Trophoblast cell (in vitro differentiated cells and primary cell): ENCODE data around the gene USP32.

Experiments
- DNase-seq, 2 donors: peaks; one replicate each; pipeline ENCODE4 v3.0.0-alpha.2; 2016
- H2AFZ ChIP-seq: 2 replicates; pipeline ENCODE4 v1.6.1; 2013; ENCODE audit warnings: low read length, moderate library complexity, mild to moderate bottlenecking; ENCODE audit not compliant: insufficient read depth, poor library complexity
- H2AK5ac ChIP-seq: 2 replicates; pipeline ENCODE4 v1.6.1; 2013; ENCODE audit warnings: mild to moderate bottlenecking, low read length
- H2BK120ac ChIP-seq: 2 replicates; pipeline ENCODE4 v1.6.1; 2013; ENCODE audit warnings: low read length, mild to moderate bottlenecking, moderate library complexity; ENCODE audit not compliant: insufficient read depth, poor library complexity
- H2BK12ac ChIP-seq: 2 replicates; pipeline ENCODE4 v1.6.1; 2013; ENCODE audit warnings: mild to moderate bottlenecking, low read length, moderate library complexity
- H2BK5ac ChIP-seq: 2 replicates; pipeline ENCODE4 v1.6.1; 2013; ENCODE audit warnings: low read length, low read depth, moderate library complexity, mild to moderate bottlenecking; ENCODE audit not compliant: poor library complexity
- H3K14ac ChIP-seq: 2 replicates; pipeline ENCODE4 v1.6.1; 2013; ENCODE audit warnings: mild to moderate bottlenecking, low read length
- H3K18ac ChIP-seq: 2 replicates; pipeline ENCODE4 v1.6.1; 2013; ENCODE audit warnings: mild to moderate bottlenecking, low read length
- H3K23ac ChIP-seq: 2 replicates; pipeline ENCODE4 v1.6.1; 2013; ENCODE audit warnings: low read length
- H3K27ac ChIP-seq: 2 replicates; pipeline ENCODE4 v1.5.1; 2013; ENCODE audit warnings: low read depth, mild to moderate bottlenecking, inconsistent platforms, low read length, moderate library complexity
- H3K27me3 ChIP-seq: 2 replicates; pipeline ENCODE4 v1.6.1; 2013; ENCODE audit warnings: inconsistent platforms, mild to moderate bottlenecking, low read length, moderate library complexity; ENCODE audit not compliant: insufficient read depth
- H3K36me3 ChIP-seq, 2 experiments: 1 replicate in 1 of 2; 2 replicates in 1 of 2; pipeline ENCODE4 v1.6.1; 2013; ENCODE audit warnings: low read length in 2 of 2, mild to moderate bottlenecking in 2 of 2, moderate library complexity in 1 of 2; ENCODE audit not compliant: insufficient read depth in 2 of 2, control insufficient read depth in 1 of 2
- H3K4ac ChIP-seq: 2 replicates; pipeline ENCODE4 v1.6.1; 2013; ENCODE audit warnings: low read depth, mild to moderate bottlenecking, low read length, moderate library complexity
- H3K4me1 ChIP-seq, 2 experiments: 1 replicate in 1 of 2; 2 replicates in 1 of 2; pipeline ENCODE4 v1.6.1; 2013; ENCODE audit warnings: low read length in 2 of 2, mild to moderate bottlenecking in 2 of 2, moderate library complexity in 1 of 2; ENCODE audit not compliant: insufficient read depth in 2 of 2, control insufficient read depth in 1 of 2
- H3K4me2 ChIP-seq: 2 replicates; pipeline ENCODE4 v1.6.1; 2013; ENCODE audit warnings: inconsistent platforms, mild to moderate bottlenecking, low read length, moderate library complexity
- H3K4me3 ChIP-seq: 2 replicates; pipeline ENCODE4 v1.5.1; 2013; ENCODE audit warnings: mild to moderate bottlenecking, low read depth, low read length, inconsistent platforms
- H3K79me1 ChIP-seq: one replicate; pipeline ENCODE4 v1.6.1; 2013; ENCODE audit warnings: low read length
- H3K79me2 ChIP-seq: 2 replicates; pipeline ENCODE4 v1.6.1; 2013; ENCODE audit warnings: low read length, mild to moderate bottlenecking; ENCODE audit not compliant: control insufficient read depth, insufficient read depth, poor library complexity
- H3K9ac ChIP-seq: 2 replicates; pipeline ENCODE4 v1.6.1; 2013; ENCODE audit warnings: mild to moderate bottlenecking, low read length
- H3K9me3 ChIP-seq: 2 replicates; pipeline ENCODE4 v1.6.1; 2013; ENCODE audit warnings: low read depth, mild to moderate bottlenecking, control low read depth, inconsistent platforms, low read length; ENCODE audit not compliant: insufficient read depth
- H4K12ac ChIP-seq: 2 replicates; pipeline ENCODE4 v1.6.1; 2013; ENCODE audit warnings: low read depth, mild to moderate bottlenecking, low read length, moderate library complexity
- H4K8ac ChIP-seq: 2 replicates; pipeline ENCODE4 v1.6.1; 2013; ENCODE audit warnings: low read depth, mild to moderate bottlenecking, low read length, moderate library complexity
- H4K91ac ChIP-seq: one replicate; pipeline ENCODE4 v1.6.1; 2013; ENCODE audit warnings: low read depth, mild to moderate bottlenecking, low read length, moderate library complexity
- WGBS: extraction: QIAGEN DNeasy Blood & Tissue Kit; methylation state at CpG from one replicate; pipeline ENCODE4 v1.1.7; 2013; ENCODE audit warnings: missing lambda C conversion rate; ENCODE audit not compliant: insufficient read length, insufficient coverage; ENCODE audit errors: extremely low coverage; 5-methylcytosine and 5-hydroxymethylcytosine counted together

USP32 gene

GRCh38 chr17:60277258-60277657 is 114.7 kb downstream of the USP32 start:
- H3K4me2 ChIP-seq = no peak overlapping the region
- H4K12ac ChIP-seq = no peak overlapping the region
- no peak overlapping the region for H3K18ac ChIP-seq
- H3K79me1 ChIP-seq = no peaks in the 10 kb centered on the region
- no peak overlapping the region for H3K4ac ChIP-seq
- H4K91ac ChIP-seq = no peak overlapping the region
- H3K4me1 ChIP-seq = no peaks in the 10 kb centered on the region
- H3K9me3 ChIP-seq = no peaks in the 10 kb centered on the region
- no peak overlapping the region for H2BK12ac ChIP-seq
- no peak overlapping the region for H3K14ac ChIP-seq
- H3K27me3 ChIP-seq = no peaks in the 10 kb centered on the region
- no peak overlapping the region for H3K4me3 ChIP-seq
- no peak overlapping the region for H2BK5ac ChIP-seq
- WGBS = no CpG with 5 or more reads among the region's 1 CpG
- no peak overlapping the region for H4K8ac ChIP-seq
- peaks cover 0 to 4% of the 10 kb centered on the region in 2 experiments for H3K36me3 ChIP-seq
- H2BK120ac ChIP-seq = no peak overlapping the region
- DNase-seq = no peak
- no peaks in the 10 kb centered on the region for H3K79me2 ChIP-seq
- H2AK5ac ChIP-seq = no peak overlapping the region
- H3K23ac ChIP-seq = no peak overlapping the region
- no peak overlapping the region for H3K9ac ChIP-seq
- no peak overlapping the region for H3K27ac ChIP-seq
- no peak overlapping the region for H2AFZ ChIP-seq

- no peak overlapping the region for H2BK120ac ChIP-seq
- no peaks in the 10 kb centered on the region for H3K4me1 ChIP-seq
- no peak overlapping the region for H3K27ac ChIP-seq
- no peaks in the 10 kb centered on the region for H3K79me1 ChIP-seq
- H4K8ac ChIP-seq = no peak overlapping the region
- H3K9me3 ChIP-seq = no peaks in the 10 kb centered on the region
- H3K36me3 ChIP-seq = peaks cover 0 to 2% of the 10 kb centered on the region in 2 experiments
- no peak overlapping the region for H3K4me3 ChIP-seq
- no peak overlapping the region for H3K4ac ChIP-seq
- H3K14ac ChIP-seq = no peak overlapping the region
- no peak overlapping the region for H2AFZ ChIP-seq
- H3K79me2 ChIP-seq = no peaks in the 10 kb centered on the region
- DNase-seq = no peak
- no peak overlapping the region for H2BK5ac ChIP-seq
- H3K18ac ChIP-seq = no peak overlapping the region
- no peak overlapping the region for H4K12ac ChIP-seq
- no CpG with 5 or more reads among the region's 1 CpG for WGBS
- H2AK5ac ChIP-seq = no peak overlapping the region
- no peak overlapping the region for H2BK12ac ChIP-seq
- no peak overlapping the region for H3K9ac ChIP-seq
- H3K23ac ChIP-seq = no peak overlapping the region
- H3K4me2 ChIP-seq = no peak overlapping the region
- no peak overlapping the region for H4K91ac ChIP-seq
- H3K27me3 ChIP-seq = no peaks in the 10 kb centered on the region
These were observed 122.5 kb downstream of the USP32 start for GRCh38 chr17:60269417-60269816.

- H3K27me3 ChIP-seq = no peaks in the 10 kb centered on the region
- H4K12ac ChIP-seq = no peak overlapping the region
- no peak overlapping the region for H3K14ac ChIP-seq
- H3K27ac ChIP-seq = no peak overlapping the region
- no peak overlapping the region for H2BK5ac ChIP-seq
- H3K23ac ChIP-seq = no peak overlapping the region
- H3K18ac ChIP-seq = no peak overlapping the region
- no peaks in the 10 kb centered on the region for H3K79me1 ChIP-seq
- WGBS = no CpG with 5 or more reads among the region's 1 CpG
- H3K9me3 ChIP-seq = no peaks in the 10 kb centered on the region
- no peaks in the 10 kb centered on the region for H3K79me2 ChIP-seq
- H3K4me3 ChIP-seq = no peak overlapping the region
- DNase-seq = no peak
- H3K9ac ChIP-seq = no peak overlapping the region
- H4K91ac ChIP-seq = no peak overlapping the region
- H3K4me1 ChIP-seq = no peaks in the 10 kb centered on the region
- H2BK120ac ChIP-seq = no peak overlapping the region
- no peak overlapping the region for H3K4ac ChIP-seq
- H2AFZ ChIP-seq = no peak overlapping the region
- H2BK12ac ChIP-seq = no peak overlapping the region
- peaks cover 0 to 5% of the 10 kb centered on the region in 2 experiments for H3K36me3 ChIP-seq
- no peak overlapping the region for H3K4me2 ChIP-seq
- H4K8ac ChIP-seq = no peak overlapping the region
- no peak overlapping the region for H2AK5ac ChIP-seq
These were observed 131.4 kb downstream of the USP32 start for GRCh38 chr17:60260540-60260939.

GRCh38 chr17:60258313-60258712 is 133.6 kb downstream of the USP32 start:
- Histone ChIP-seq H3K27ac (no peak overlapping the region), H2AFZ (no peak overlapping the region), H3K27me3 (no peaks in the 10 kb centered on the region), H3K4me3 (no peak overlapping the region), H4K8ac (no peak overlapping the region), H3K18ac (no peak overlapping the region), H3K79me2 (no peaks in the 10 kb centered on the region), H3K4me2 (no peak overlapping the region), H3K36me3 (peaks cover 2 to 8% of the 10 kb centered on the region in 2 experiments), H2AK5ac (no peak overlapping the region), H3K23ac (no peak overlapping the region), H2BK12ac (no peak overlapping the region), H2BK120ac (no peak overlapping the region), H3K79me1 (no peaks in the 10 kb centered on the region), H4K91ac (no peak overlapping the region), H2BK5ac (no peak overlapping the region), H3K14ac (no peak overlapping the region), H3K4ac (no peak overlapping the region), H3K9ac (no peak overlapping the region), H3K4me1 (no peaks in the 10 kb centered on the region), H3K9me3 (no peaks in the 10 kb centered on the region), H4K12ac (no peak overlapping the region)
- no peak for DNase-seq
- WGBS = no CpG with 5 or more reads among the region's 3 CpGs
